ENCODE results near the gene MOCS2.

GRCh38 chr5:53073348-53073747, 36.2 kb downstream of the MOCS2 start:
- TF ChIP-seq CTCF (IDR thresholded peaks at IDR 0.05) (no peak), POLR2A (IDR thresholded peaks at IDR 0.05) (no peak)

All from uterus (tissue), 2 donors.